ENCODE data around the gene SLC5A8. TPM values are rescaled to one million over a fixed set of nuclear protein-coding genes. Genes with fewer than 3 reads are reported as not detected.

SLC5A8 gene
- total RNA-seq, 1 experiment from 2014 or later, result not detected

GRCh38 chr12:101181776-101182175 lies 28.3 kb downstream of the SLC5A8 start:
- no peak for TF ChIP-seq CTCF (conservative IDR thresholded peaks at IDR 0.05; ENCODE audit: low read depth, low read length)
- no peak for TF ChIP-seq EZH2 (IDR thresholded peaks at IDR 0.05; ENCODE audit: borderline replicate concordance, low read depth, low read length, poor library complexity, severe bottlenecking)
- ChIA-PET POLR2A (ENCODE audit: low non-redundant PET) (no interaction called here), CTCF (no interaction called here)
- Histone ChIP-seq H3K27ac (ENCODE audit: low read depth, low read length, poor library complexity, severe bottlenecking) (no peak overlapping the region), H3K4me1 (ENCODE audit: insufficient read depth, low read length, poor library complexity, severe bottlenecking) (peaks cover 3% of the 10 kb centered on the region), H3K4me3 (ENCODE audit: low read depth, low read length, poor library complexity, severe bottlenecking) (no peak overlapping the region), H3K36me3 (ENCODE audit: insufficient read depth, low read length, poor library complexity, severe bottlenecking) (no peaks in the 10 kb centered on the region), H3K27me3 (replicated peaks; ENCODE audit: insufficient read depth, low read depth, low read length, poor library complexity) (no peaks in the 10 kb centered on the region), H3K9me3 (ENCODE audit: low read depth, low read length, poor library complexity, severe bottlenecking) (no peaks in the 10 kb centered on the region)
- BruUV-seq (replicated peaks), result no TSS peak
- intact Hi-C loops (cut with micrococcal nuclease; ENCODE audit: unreplicated experiment), result no loop called here
- DNase-seq (ENCODE audit: low spot score), result peak; percentile 50

- Histone ChIP-seq H3K4me3 (ENCODE audit: low read depth, low read length, poor library complexity, severe bottlenecking) (no peak overlapping the region), H3K36me3 (ENCODE audit: insufficient read depth, low read length, poor library complexity, severe bottlenecking) (no peaks in the 10 kb centered on the region), H3K27me3 (replicated peaks; ENCODE audit: insufficient read depth, low read depth, low read length, poor library complexity) (no peaks in the 10 kb centered on the region), H3K4me1 (ENCODE audit: insufficient read depth, low read length, poor library complexity, severe bottlenecking) (no peaks in the 10 kb centered on the region), H3K27ac (ENCODE audit: low read depth, low read length, poor library complexity, severe bottlenecking) (no peak overlapping the region), H3K9me3 (ENCODE audit: low read depth, low read length, poor library complexity, severe bottlenecking) (no peaks in the 10 kb centered on the region)
- POLR2A ChIA-PET (ENCODE audit: low non-redundant PET), result no interaction called here
- BruUV-seq (replicated peaks), result no TSS peak
- CTCF ChIA-PET, result no interaction called here
- intact Hi-C loops (cut with micrococcal nuclease; ENCODE audit: unreplicated experiment), result no loop called here
- no peak for DNase-seq (ENCODE audit: low spot score)
- TF ChIP-seq CTCF (conservative IDR thresholded peaks at IDR 0.05; ENCODE audit: low read depth, low read length) (no peak), EZH2 (IDR thresholded peaks at IDR 0.05; ENCODE audit: borderline replicate concordance, low read depth, low read length, poor library complexity, severe bottlenecking) (no peak)
These were observed 35.5 kb downstream of the SLC5A8 start for GRCh38 chr12:101174541-101174940.

GRCh38 chr12:101173197-101173749 lies 36.8 kb downstream of the SLC5A8 start:
- H3K27me3 ChIP-seq (replicated peaks; ENCODE audit: insufficient read depth, low read depth, low read length, poor library complexity), result no peaks in the 10 kb centered on the region
- no peaks in the 10 kb centered on the region for H3K9me3 ChIP-seq (ENCODE audit: low read depth, low read length, poor library complexity, severe bottlenecking)
- no peaks in the 10 kb centered on the region for H3K36me3 ChIP-seq (ENCODE audit: insufficient read depth, low read length, poor library complexity, severe bottlenecking)
- H3K4me3 ChIP-seq (ENCODE audit: low read depth, low read length, poor library complexity, severe bottlenecking), result no peak overlapping the region
- no peaks in the 10 kb centered on the region for H3K4me1 ChIP-seq (ENCODE audit: insufficient read depth, low read length, poor library complexity, severe bottlenecking)
- no peak for DNase-seq (ENCODE audit: low spot score)
- POLR2A ChIA-PET (ENCODE audit: low non-redundant PET), result no interaction called here
- BruUV-seq (replicated peaks), result no TSS peak
- TF ChIP-seq EZH2 (IDR thresholded peaks at IDR 0.05; ENCODE audit: borderline replicate concordance, low read depth, low read length, poor library complexity, severe bottlenecking) (no peak), CTCF (conservative IDR thresholded peaks at IDR 0.05; ENCODE audit: low read depth, low read length) (no peak)
- CTCF ChIA-PET, result no interaction called here
- intact Hi-C loops (cut with micrococcal nuclease; ENCODE audit: unreplicated experiment), result no loop called here
- H3K27ac ChIP-seq (ENCODE audit: low read depth, low read length, poor library complexity, severe bottlenecking), result no peak overlapping the region
